ENCODE results near the gene TMEM161A.

DNA sequence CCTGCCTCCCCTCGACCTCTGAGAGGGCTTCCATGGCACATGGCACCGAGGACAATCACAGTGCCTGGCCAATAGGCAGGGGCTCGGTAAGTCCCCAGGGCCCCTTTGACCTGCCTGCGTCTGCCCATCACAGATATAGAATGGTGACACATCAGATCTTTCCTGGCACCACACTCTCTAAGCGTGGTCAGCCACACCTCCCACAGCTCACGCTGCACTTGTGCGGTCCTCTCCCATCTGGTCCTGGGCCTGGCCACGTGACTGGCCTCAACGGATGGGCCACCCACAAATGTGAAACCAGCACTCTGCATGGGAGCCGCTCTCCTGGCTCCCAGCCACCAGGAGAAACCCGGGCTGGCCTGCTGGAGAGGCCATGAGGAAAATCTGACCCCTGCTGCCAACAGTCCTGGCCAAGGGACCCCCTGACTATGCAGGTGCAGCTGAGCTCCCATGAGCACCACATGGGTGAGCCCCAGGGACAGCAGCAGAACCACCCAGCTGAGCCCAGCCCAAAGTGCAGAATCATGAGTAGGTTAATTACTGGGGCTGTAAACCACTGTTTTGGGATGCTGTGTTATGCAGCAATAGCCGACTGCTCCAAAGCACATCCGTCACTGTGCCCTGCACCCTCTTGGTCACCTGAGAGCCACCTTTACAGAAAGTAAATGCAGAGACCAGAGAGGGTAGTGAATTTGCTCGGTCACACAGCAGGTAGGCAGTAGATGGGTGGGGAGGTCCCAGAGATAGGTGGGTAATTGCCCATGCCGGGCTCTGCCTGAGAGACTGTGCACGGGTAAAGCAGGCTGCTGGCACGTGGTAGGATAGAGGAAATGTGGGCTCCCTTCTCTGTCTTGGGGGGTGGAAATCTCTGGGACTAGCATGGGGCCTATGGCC is 41.5 kb upstream of the TMEM161A start:
- TF ChIP-seq, protein P1, sequence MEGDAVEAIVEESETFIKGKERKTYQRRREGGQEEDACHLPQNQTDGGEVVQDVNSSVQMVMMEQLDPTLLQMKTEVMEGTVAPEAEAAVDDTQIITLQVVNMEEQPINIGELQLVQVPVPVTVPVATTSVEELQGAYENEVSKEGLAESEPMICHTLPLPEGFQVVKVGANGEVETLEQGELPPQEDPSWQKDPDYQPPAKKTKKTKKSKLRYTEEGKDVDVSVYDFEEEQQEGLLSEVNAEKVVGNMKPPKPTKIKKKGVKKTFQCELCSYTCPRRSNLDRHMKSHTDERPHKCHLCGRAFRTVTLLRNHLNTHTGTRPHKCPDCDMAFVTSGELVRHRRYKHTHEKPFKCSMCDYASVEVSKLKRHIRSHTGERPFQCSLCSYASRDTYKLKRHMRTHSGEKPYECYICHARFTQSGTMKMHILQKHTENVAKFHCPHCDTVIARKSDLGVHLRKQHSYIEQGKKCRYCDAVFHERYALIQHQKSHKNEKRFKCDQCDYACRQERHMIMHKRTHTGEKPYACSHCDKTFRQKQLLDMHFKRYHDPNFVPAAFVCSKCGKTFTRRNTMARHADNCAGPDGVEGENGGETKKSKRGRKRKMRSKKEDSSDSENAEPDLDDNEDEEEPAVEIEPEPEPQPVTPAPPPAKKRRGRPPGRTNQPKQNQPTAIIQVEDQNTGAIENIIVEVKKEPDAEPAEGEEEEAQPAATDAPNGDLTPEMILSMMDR (IDR thresholded peaks at IDR 0.05) = no peak
- TF ChIP-seq POLR2A (IDR thresholded peaks at IDR 0.05) = no peak
